GM23338 (cell line): ENCODE data around the gene GFPT2. TPM values are rescaled to one million over a fixed set of nuclear protein-coding genes. Genes with fewer than 3 reads are reported as not detected.
A peak's percentile ranks its signal among the peaks of the same experiment; 100 is the strongest.

Experiments used
- ATAC-seq: fragments of 200-7000 bp; cut with Tn5 transposase; 3 replicates; pipeline ENCODE4 v1.9.1; 2020
- DNase-seq: peaks from one replicate; pipeline ENCODE4 v3.0.0-alpha.2; 2015; ENCODE audit warnings: low spot score
- H2AFZ ChIP-seq: fragments of 200-600 bp; sonication (generic); 2 replicates; pipeline ENCODE4 v1.8.0; 2016; ENCODE audit warnings: antibody characterized with exemption, mild to moderate bottlenecking, moderate library complexity
- H3F3A ChIP-seq: fragments of 200-600 bp; sonication (generic); replicated peaks from 2 replicates; pipeline ENCODE4 v1.8.0; 2017; ENCODE audit warnings: antibody characterized with exemption, mixed run types, low read depth
- H3K27ac ChIP-seq: fragments of 200-600 bp; sonication (generic); 2 replicates; pipeline ENCODE4 v1.6.1; 2016; ENCODE audit warnings: low read depth
- H3K27me3 ChIP-seq: fragments of 200-600 bp; sonication (generic); 2 replicates; pipeline ENCODE4 v1.8.0; 2016; ENCODE audit warnings: mild to moderate bottlenecking, mixed run types, moderate library complexity; ENCODE audit not compliant: insufficient read depth
- H3K36me3 ChIP-seq: fragments of 200-600 bp; sonication (generic); 2 replicates; pipeline ENCODE4 v1.8.0; 2016; ENCODE audit warnings: mild to moderate bottlenecking; ENCODE audit not compliant: insufficient read depth
- H3K4me1 ChIP-seq: fragments of 200-600 bp; sonication (generic); 2 replicates; pipeline ENCODE4 v1.8.0; 2016; ENCODE audit warnings: mild to moderate bottlenecking, moderate library complexity; ENCODE audit not compliant: insufficient read depth
- H3K4me2 ChIP-seq: fragments of 200-600 bp; sonication (generic); 2 replicates; pipeline ENCODE4 v1.7.1; 2017; ENCODE audit warnings: mixed run types
- H3K4me3 ChIP-seq: fragments of 200-600 bp; sonication (generic); 2 replicates; pipeline ENCODE4 v1.6.1; 2016; ENCODE audit warnings: mixed run types
- H3K79me2 ChIP-seq: fragments of 200-600 bp; sonication (generic); replicated peaks from 2 replicates; pipeline ENCODE4 v1.8.0; 2017; ENCODE audit warnings: mild to moderate bottlenecking; ENCODE audit not compliant: insufficient read depth
- H3K9me2 ChIP-seq: fragments of 200-600 bp; sonication (generic); 2 replicates; pipeline ENCODE4 v1.8.0; 2017; ENCODE audit not compliant: insufficient read depth
- H4K20me1 ChIP-seq: fragments of 200-600 bp; sonication (generic); replicated peaks from 2 replicates; pipeline ENCODE4 v1.8.0; 2017; ENCODE audit warnings: mild to moderate bottlenecking; ENCODE audit not compliant: insufficient read depth
- H3K27ac Mint-ChIP-seq: 2 replicates; pipeline ENCODE4 v1.8.0; 2020; ENCODE audit warnings: inconsistent platforms, mild to moderate bottlenecking, moderate library complexity, mixed read lengths
- H3K27me3 Mint-ChIP-seq: 3 replicates; pipeline ENCODE4 v1.8.0; 2022; ENCODE audit warnings: low read depth, mild to moderate bottlenecking, moderate library complexity, mixed read lengths, inconsistent platforms; ENCODE audit not compliant: insufficient read depth, poor library complexity
- H3K36me3 Mint-ChIP-seq: 3 replicates; pipeline ENCODE4 v1.8.0; 2021; ENCODE audit warnings: low read depth, mild to moderate bottlenecking, inconsistent platforms, moderate library complexity, mixed read lengths
- H3K4me1 Mint-ChIP-seq: 3 replicates; pipeline ENCODE4 v1.8.0; 2020; ENCODE audit warnings: mild to moderate bottlenecking, inconsistent platforms, mixed read lengths
- H3K4me3 Mint-ChIP-seq: 3 replicates; pipeline ENCODE4 v1.8.0; 2021; ENCODE audit warnings: moderate library complexity, mild to moderate bottlenecking, inconsistent platforms, mixed read lengths
- H3K9me3 Mint-ChIP-seq: 3 replicates; pipeline ENCODE4 v1.8.0; 2020; ENCODE audit warnings: moderate library complexity, mild to moderate bottlenecking, inconsistent platforms, mixed read lengths
- CREB1 ChIP-seq: fragments of 250-450 bp; sonication (Bioruptor Pico); IDR thresholded peaks from 2 replicates; pipeline ENCODE4 v1.5.0; 2020; ENCODE audit warnings: low read depth, mild to moderate bottlenecking, moderate library complexity
- CTCF ChIP-seq, 2 experiments: fragments of 200-600 bp in 1 of 2; sonication (generic) in 1 of 2; conservative IDR thresholded peaks; 2 replicates each; pipeline versions ENCODE4 v1.5.1 to v1.6.1; 2016 to 2017; ENCODE audit warnings: antibody characterized with exemption in 2 of 2, low read depth in 2 of 2, mild to moderate bottlenecking in 2 of 2, moderate library complexity in 1 of 2
- EZH2 ChIP-seq: fragments of 200-600 bp; sonication (generic); IDR thresholded peaks from one replicate; pipeline ENCODE4 v1.8.0; 2017; ENCODE audit warnings: antibody characterized with exemption, mild to moderate bottlenecking, low read depth; ENCODE audit not compliant: unreplicated experiment
- POLR2AphosphoS5 ChIP-seq: IDR thresholded peaks from 2 replicates; pipeline ENCODE4 v1.6.1; 2016; ENCODE audit warnings: antibody characterized with exemption, low read depth
- ZNF114 ChIP-seq: fragments of 250-450 bp; sonication (Bioruptor Pico); IDR thresholded peaks from 2 replicates; pipeline ENCODE4 v1.5.0; 2020; ENCODE audit warnings: mild to moderate bottlenecking, moderate library complexity
- polyA plus RNA-seq: library from polyadenylated mRNA; unstranded; fragments of >200 nt; fragmentation: Nextera tagmentation; extraction: Ambion mirVana; gene quantifications from 2 replicates; pipeline ENCODE4 v1.2.1, GENCODE V29; 2016
- total RNA-seq: library from RNA; depleted of rRNA; stranded (reverse); fragments of >200 nt; shearing (Covaris generic); gene quantifications from 2 replicates; pipeline ENCODE4 v1.2.3, GENCODE V29; 2014

GFPT2 gene
- total and polyA plus RNA-seq, 2 experiments from 2014 or later = 82.6 to 120 TPM

GRCh38 chr5:180294411-180294810, 58.7 kb downstream of the GFPT2 start:
- H3K9me3 Mint-ChIP-seq = peaks cover 15% of the 10 kb centered on the region
- H3K4me1 Mint-ChIP-seq = peaks cover 41% of the 10 kb centered on the region
- no peak overlapping the region for H3K4me3 ChIP-seq
- H3K4me2 ChIP-seq = no peak overlapping the region
- H3K27me3 Mint-ChIP-seq = peaks cover 20% of the 10 kb centered on the region
- H3K79me2 ChIP-seq = peaks cover 24% of the 10 kb centered on the region
- no peak overlapping the region for H2AFZ ChIP-seq
- H3K27me3 ChIP-seq = no peaks in the 10 kb centered on the region
- H3K27ac ChIP-seq = 0 out of 2 replicates have a peak overlapping the region, but pooled peaks have one; percentile 6
- no peak overlapping the region; the same call in 2 of the 3 replicates for H3K4me3 Mint-ChIP-seq
- TF ChIP-seq POLR2AphosphoS5 (0 out of 2 replicates have a peak, but pooled peaks have one; percentile 23), ZNF114 (CRISPR knock-in tag) (no peak)
- peaks cover 50% of the 10 kb centered on the region for H3K36me3 Mint-ChIP-seq
- peaks cover 23% of the 10 kb centered on the region for H3K4me1 ChIP-seq
- ATAC-seq (no peak), DNase-seq (no peak)
- H3K36me3 ChIP-seq = no peaks in the 10 kb centered on the region
- H3K9me2 ChIP-seq = no peaks in the 10 kb centered on the region
- H4K20me1 ChIP-seq = peaks cover 23% of the 10 kb centered on the region
- peaks cover 12% of the 10 kb centered on the region; the same call in 1 of the 2 replicates for H3F3A ChIP-seq
- H3K27ac Mint-ChIP-seq = no peak overlapping the region

GRCh38 chr5:180291943-180292831, 60.9 kb downstream of the GFPT2 start, which contains the start of gene MAPK9:
Gene MAPK9 (minus strand): TSS chr5:180292083. CDS start chr5:180280561, 11,522 bp downstream.
- H3K4me1 Mint-ChIP-seq = peaks cover 58% of the 10 kb centered on the region
- peaks cover 12% of the 10 kb centered on the region for H3K9me3 Mint-ChIP-seq
- Histone ChIP-seq H3K4me1 (peaks cover 38% of the 10 kb centered on the region), H3K79me2 (peaks cover 46% of the 10 kb centered on the region), H3K27me3 (no peaks in the 10 kb centered on the region), H2AFZ (0 out of 2 replicates have a peak within 1 kb of the TSS, but pooled peaks have one; percentile 47), H3K27ac (peak within 1 kb of the TSS; percentile 80), H4K20me1 (peaks cover 31% of the 10 kb centered on the region), H3K4me2 (peak within 1 kb of the TSS; percentile 90), H3K4me3 (peak within 1 kb of the TSS; percentile 89), H3K36me3 (no peaks in the 10 kb centered on the region), H3F3A (peaks cover 8% of the 10 kb centered on the region; the same call in 1 of the 2 replicates), H3K9me2 (no peaks in the 10 kb centered on the region)
- TF ChIP-seq CTCF (conservative IDR thresholded peaks at IDR 0.05; ENCODE audit: low read depth in 2 of 2) = no peak
- peak; percentile 32; the same call in 1 of the 2 replicates for TF ChIP-seq CREB1 (CRISPR knock-in tag)
- TF ChIP-seq POLR2AphosphoS5 = peak; percentile 67
- no peak for TF ChIP-seq EZH2
- DNase-seq = peak; percentile 93
- peaks cover 15% of the 10 kb centered on the region for H3K27me3 Mint-ChIP-seq
- H3K4me3 Mint-ChIP-seq = peak within 1 kb of the TSS; percentile 97
- peaks cover 42% of the 10 kb centered on the region for H3K36me3 Mint-ChIP-seq
- peak within 1 kb of the TSS; percentile 96 for H3K27ac Mint-ChIP-seq
- peak; percentile 63 for ATAC-seq
